T-helper 2 cell (primary cell): ENCODE measurements around the gene CHMP1A.

ENCODE experiments used
- DNase-seq, 5 experiments: peaks; one replicate each; pipeline versions ENCODE4 v3.0.0 to v3.0.0-alpha.2; 2012 to 2022

CHMP1A gene

GRCh38 chr16:89602273-89602951 is 55.1 kb downstream of the CHMP1A start:
- peak in 3 of 5 experiments; percentile 50 to 58 (median 52) for DNase-seq

GRCh38 chr16:89601906-89602272 is 55.6 kb downstream of the CHMP1A start:
- no peak for DNase-seq

DNA sequence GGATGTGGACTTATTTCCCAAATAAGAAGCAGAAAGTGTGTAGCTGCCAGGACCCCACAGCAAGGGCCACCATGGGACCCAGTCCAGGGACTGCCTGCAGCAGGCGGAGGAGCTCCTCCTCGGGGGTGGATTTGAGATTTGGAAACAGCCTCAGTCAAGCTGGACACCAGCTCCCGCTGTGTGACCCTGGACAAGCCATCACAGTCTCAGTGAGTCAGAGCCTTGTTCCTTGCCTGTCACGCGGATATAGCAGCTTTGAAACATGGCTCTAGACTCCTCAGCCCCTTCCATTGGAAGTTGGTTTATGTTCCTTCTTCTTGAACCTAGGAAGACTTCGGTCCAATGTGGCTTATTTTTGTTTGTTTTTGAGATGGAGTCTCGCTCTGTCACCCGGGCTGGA is 56.6 kb downstream of the CHMP1A start:
- no peak for DNase-seq

GRCh38 chr16:89600427-89600826 is 57.1 kb downstream of the CHMP1A start:
- no peak for DNase-seq

DNA sequence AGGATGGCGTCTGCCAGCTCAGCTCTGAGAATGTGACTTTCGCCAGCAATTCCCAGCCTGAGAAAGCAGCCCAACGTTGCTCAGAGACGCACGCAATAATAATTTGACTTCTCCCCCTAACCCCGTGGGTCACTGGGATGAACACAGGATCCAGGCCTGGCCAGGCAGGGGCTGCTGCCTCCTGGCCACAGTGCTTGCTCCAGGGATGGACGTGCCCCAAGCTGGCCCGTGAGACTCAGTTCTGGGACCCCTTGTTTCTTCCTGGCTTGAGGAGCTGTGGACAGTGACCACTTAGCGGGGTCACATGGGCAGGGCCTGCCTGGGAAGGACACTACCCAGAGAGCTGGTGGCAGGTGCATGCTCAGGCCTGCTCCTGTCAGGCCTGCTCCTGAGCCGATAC is 57.6 kb downstream of the CHMP1A start:
- DNase-seq = no peak

- peak in 2 of 5 experiments; percentile 29 to 38 for DNase-seq
Measured at GRCh38 chr16:89599451-89599858, 58.1 kb downstream of the CHMP1A start.

DNA sequence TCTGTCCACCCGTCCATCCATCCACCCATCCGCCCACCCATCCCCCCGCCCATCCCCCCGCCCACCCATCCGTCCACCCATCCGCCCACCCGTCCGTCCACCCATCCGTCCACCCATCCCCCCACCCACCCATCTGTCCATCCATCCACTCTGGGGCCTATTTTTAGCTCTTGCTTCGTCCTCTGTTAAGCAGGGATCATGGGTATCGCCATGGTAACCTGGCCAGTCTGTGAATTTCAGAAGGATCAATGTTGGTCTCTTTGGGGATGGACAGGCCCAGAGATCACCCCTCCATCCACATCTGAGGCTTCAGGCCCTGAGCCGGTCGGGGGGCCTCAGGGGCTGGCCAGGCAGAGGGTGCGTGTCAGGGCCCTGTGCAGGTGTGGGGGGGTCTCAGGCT is 59.3 kb downstream of the CHMP1A start:
- DNase-seq = peak in 1 of 5 experiments; percentile 47

DNA sequence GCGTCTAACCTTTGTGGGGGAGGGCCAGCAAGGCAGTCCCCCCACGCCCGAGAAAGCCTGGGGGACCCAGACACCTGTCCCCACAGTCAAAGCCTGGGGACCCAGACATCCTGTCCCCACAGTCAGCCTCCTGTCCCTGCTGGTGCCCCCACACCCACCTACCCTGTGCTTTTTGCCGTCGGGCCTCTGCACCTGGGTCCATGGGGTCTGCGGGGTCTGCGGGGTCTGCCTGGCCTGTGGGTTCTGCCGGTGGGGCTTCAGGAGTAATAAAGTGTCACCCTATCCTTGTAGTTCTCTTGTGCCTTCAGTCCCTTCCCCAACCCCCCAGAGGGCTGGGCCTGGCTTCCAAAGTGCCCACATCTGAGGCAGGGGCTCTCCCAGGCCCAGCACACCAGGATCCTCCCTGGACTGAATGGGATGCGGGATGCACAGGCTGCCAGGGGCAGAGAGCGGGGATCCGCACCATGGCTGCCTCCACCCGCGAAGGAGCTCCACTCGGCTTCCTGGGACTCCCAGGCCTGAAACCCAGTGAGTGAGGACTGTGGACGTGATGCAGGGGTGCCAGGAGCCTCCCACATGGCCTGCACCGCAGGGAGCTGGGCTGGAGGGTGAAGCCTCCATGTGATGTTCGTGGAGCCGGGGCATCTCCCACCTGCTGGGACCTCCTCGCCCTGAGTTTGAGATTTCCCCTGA is 60.4 kb downstream of the CHMP1A start:
- no peak for DNase-seq

GRCh38 chr16:89596061-89596689 is 61.3 kb downstream of the CHMP1A start:
- no peak for DNase-seq

GRCh38 chr16:89595330-89596060 is 62.0 kb downstream of the CHMP1A start:
- DNase-seq = no peak
